Mucosa of rectum (tissue), 2 donors: Measurements from ENCODE around the gene SLAIN2.

ENCODE experiments used
- H3K27ac ChIP-seq, 2 donors: one replicate each; pipeline ENCODE4 v1.7.0; 2013; ENCODE audit warnings: inconsistent platforms in 2 of 2, low read depth in 2 of 2, low read length in 2 of 2
- H3K27me3 ChIP-seq, 2 donors: one replicate each; pipeline ENCODE4 v1.7.0; 2013; ENCODE audit warnings: low read length in 2 of 2; ENCODE audit not compliant: control insufficient read depth in 2 of 2, insufficient read depth in 2 of 2
- H3K36me3 ChIP-seq, 2 donors: one replicate each; pipeline ENCODE4 v1.7.0; 2013; ENCODE audit warnings: low read length in 2 of 2; ENCODE audit not compliant: control insufficient read depth in 2 of 2, insufficient read depth in 2 of 2
- H3K4me1 ChIP-seq, 2 donors: one replicate each; pipeline ENCODE4 v1.7.0; 2013; ENCODE audit warnings: low read length in 2 of 2, mild to moderate bottlenecking in 1 of 2; ENCODE audit not compliant: control insufficient read depth in 2 of 2, insufficient read depth in 2 of 2
- H3K4me3 ChIP-seq, 2 donors: one replicate each; pipeline ENCODE4 v1.7.0; 2013; ENCODE audit warnings: low read length in 2 of 2
- H3K9ac ChIP-seq, 2 donors: one replicate each; pipeline ENCODE4 v1.7.0; 2013; ENCODE audit warnings: low read length in 2 of 2, low read depth in 1 of 2, mild to moderate bottlenecking in 1 of 2
- H3K9me3 ChIP-seq, 2 donors: one replicate each; pipeline ENCODE4 v1.7.0; 2013; ENCODE audit warnings: low read length in 2 of 2; ENCODE audit not compliant: control insufficient read depth in 2 of 2
- donor health status: healthy.
- donor health status: Normal muscosa, but diverticular disease.

Gene SLAIN2

DNA sequence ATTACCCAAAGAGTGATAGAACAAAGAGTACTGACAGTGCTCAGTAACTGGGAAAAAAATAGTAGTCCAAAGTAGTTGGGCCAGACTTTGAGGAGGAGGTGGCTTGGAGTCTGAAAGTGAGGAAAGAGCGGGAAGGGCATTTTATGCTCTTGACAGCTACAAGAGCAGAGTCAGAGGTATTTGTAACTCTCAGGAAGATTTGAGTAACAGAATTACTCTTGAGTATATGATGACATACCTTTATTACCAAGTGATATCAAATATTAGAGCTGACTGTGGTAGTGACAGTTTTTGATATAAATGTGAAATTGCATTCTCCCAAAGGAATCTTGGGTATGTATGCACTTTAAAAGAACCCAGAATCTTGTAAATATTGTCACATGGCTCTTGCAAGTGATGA lies 2.2 kb downstream of the SLAIN2 start:
- peaks cover 23 to 25% of the 10 kb centered on the region in 2 donors for H3K4me1 ChIP-seq
- no peaks in the 10 kb centered on the region for H3K36me3 ChIP-seq
- H3K27ac ChIP-seq, result no peak overlapping the region
- peak overlapping the region in 1 of 2 donors; percentile 98 for H3K4me3 ChIP-seq
- H3K27me3 ChIP-seq, result no peaks in the 10 kb centered on the region
- no peaks in the 10 kb centered on the region for H3K9me3 ChIP-seq
- no peak overlapping the region for H3K9ac ChIP-seq

DNA sequence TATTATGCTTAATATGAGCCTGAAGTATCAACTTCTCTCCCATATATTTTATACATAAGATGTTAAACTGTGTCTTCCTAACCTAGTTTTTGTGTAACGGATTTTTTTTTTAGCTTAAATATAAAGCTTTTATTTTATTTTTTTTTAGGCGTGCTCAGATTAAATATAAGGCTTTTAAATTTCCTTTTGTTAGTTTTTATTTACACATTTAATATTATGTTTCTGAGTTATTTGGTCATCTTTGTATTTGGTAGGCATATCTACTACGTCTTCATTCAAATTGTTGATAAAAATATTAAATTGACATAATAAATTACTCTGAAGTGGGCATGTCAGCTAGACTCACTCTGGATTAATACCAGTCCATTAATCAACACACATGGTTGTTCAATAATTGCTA lies 4.2 kb downstream of the SLAIN2 start:
- no peak overlapping the region for H3K27ac ChIP-seq
- H3K4me1 ChIP-seq, result peaks cover 15 to 16% of the 10 kb centered on the region in 2 donors
- H3K9me3 ChIP-seq, result no peaks in the 10 kb centered on the region
- H3K27me3 ChIP-seq, result no peaks in the 10 kb centered on the region
- no peak overlapping the region for H3K9ac ChIP-seq
- no peak overlapping the region for H3K4me3 ChIP-seq
- no peaks in the 10 kb centered on the region for H3K36me3 ChIP-seq

DNA sequence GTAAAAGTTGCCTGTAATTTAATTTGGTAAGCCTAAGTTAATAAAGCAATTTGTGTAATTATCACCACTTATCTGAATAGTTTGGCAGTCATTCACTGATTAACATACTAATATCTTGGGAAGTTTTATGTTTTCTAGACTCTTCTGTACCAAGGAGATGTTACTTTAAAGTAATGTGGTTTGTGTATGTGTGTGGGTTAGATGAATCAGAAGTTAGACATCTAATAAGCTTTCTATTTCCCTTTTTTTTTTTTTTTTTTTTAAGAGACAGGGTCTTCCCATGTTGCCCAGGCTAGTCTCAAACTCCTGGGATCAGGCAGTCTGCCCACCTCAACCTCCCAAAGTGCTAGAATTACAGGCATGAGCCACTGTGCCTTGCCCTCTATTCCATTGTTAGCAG lies 5.3 kb downstream of the SLAIN2 start:
- no peaks in the 10 kb centered on the region for H3K36me3 ChIP-seq
- no peaks in the 10 kb centered on the region for H3K9me3 ChIP-seq
- H3K4me3 ChIP-seq, result no peak overlapping the region
- H3K9ac ChIP-seq, result no peak overlapping the region
- no peak overlapping the region for H3K27ac ChIP-seq
- peaks cover 15 to 16% of the 10 kb centered on the region in 2 donors for H3K4me1 ChIP-seq
- H3K27me3 ChIP-seq, result no peaks in the 10 kb centered on the region

DNA sequence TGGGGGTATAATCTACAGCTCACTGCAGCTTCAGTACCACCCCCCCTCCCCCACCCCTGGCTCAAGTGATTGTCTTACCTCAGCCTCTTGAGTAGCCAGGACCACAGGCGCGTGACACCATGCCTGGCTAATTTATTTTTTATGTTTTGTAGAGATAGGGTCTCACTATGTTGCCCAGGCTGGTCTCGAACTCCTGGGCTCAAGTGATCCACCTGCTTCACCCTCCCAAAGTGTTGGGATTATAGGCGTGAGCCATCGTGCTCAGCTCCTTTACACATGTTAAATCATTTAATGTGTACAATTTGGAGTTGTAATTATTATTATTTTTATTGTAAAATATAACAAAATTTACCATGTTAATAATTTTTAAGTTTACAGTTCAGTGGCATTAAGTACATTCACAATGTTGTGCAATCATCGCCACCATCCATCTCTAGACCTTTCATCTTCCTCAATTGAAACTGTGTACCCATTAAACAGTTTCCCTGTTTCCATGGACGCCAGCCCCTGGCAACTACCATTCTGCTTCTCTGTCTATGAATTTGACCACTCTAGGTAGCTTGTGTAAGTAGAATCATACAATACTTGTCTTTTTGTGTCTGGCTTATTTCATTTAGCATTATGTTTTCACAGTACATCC lies 6.1 kb downstream of the SLAIN2 start:
- Histone ChIP-seq H3K4me1 (peaks cover 13 to 15% of the 10 kb centered on the region in 2 donors), H3K27ac (no peak overlapping the region)

GRCh38 chr4:48350871-48351270 lies 9.5 kb downstream of the SLAIN2 start:
- H3K4me3 ChIP-seq, result no peak overlapping the region
- no peak overlapping the region for H3K27ac ChIP-seq
- H3K9ac ChIP-seq, result no peak overlapping the region
- H3K36me3 ChIP-seq, result no peaks in the 10 kb centered on the region
- no peaks in the 10 kb centered on the region for H3K27me3 ChIP-seq
- peaks cover 0 to 4% of the 10 kb centered on the region in 2 donors for H3K4me1 ChIP-seq
- no peaks in the 10 kb centered on the region for H3K9me3 ChIP-seq

More for the DNA sequence above, 6.1 kb downstream of the SLAIN2 start:
- H3K4me3 ChIP-seq, result no peak overlapping the region
- H3K36me3 ChIP-seq, result no peaks in the 10 kb centered on the region
- no peaks in the 10 kb centered on the region for H3K27me3 ChIP-seq
- no peaks in the 10 kb centered on the region for H3K9me3 ChIP-seq
- H3K9ac ChIP-seq, result no peak overlapping the region

DNA sequence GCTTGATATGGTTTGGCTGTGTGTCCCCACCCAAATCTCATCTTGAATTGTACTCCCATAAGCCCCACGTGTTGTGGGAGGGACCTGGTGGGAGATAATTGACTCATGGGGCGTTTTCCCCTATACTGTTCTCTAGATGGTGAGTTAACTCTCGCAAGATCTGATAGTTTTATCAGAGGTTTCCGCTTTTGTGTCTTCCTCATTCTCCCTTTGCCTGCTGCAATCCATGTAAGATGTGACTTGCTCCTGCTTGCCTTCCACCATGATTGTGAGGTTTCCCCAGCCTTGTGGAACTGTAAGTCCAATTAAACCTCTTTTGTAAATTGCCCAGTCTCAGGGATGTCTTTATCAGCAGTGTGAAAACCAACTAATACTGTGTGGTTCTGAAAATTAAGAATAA lies 11.5 kb downstream of the SLAIN2 start:
- Histone ChIP-seq H3K4me1 (peaks cover 0 to 4% of the 10 kb centered on the region in 2 donors), H3K36me3 (no peaks in the 10 kb centered on the region), H3K27me3 (no peaks in the 10 kb centered on the region), H3K9ac (no peak overlapping the region), H3K4me3 (no peak overlapping the region), H3K9me3 (no peaks in the 10 kb centered on the region), H3K27ac (no peak overlapping the region)

GRCh38 chr4:48356355-48356754 lies 15.0 kb downstream of the SLAIN2 start:
- H3K4me3 ChIP-seq, result no peak overlapping the region
- no peak overlapping the region for H3K27ac ChIP-seq
- no peaks in the 10 kb centered on the region for H3K36me3 ChIP-seq
- H3K27me3 ChIP-seq, result no peaks in the 10 kb centered on the region
- no peaks in the 10 kb centered on the region for H3K4me1 ChIP-seq
- no peak overlapping the region for H3K9ac ChIP-seq
- no peaks in the 10 kb centered on the region for H3K9me3 ChIP-seq

- Histone ChIP-seq H3K4me1 (no peaks in the 10 kb centered on the region), H3K9ac (no peak overlapping the region), H3K27ac (no peak overlapping the region), H3K36me3 (no peaks in the 10 kb centered on the region), H3K27me3 (no peaks in the 10 kb centered on the region), H3K9me3 (no peaks in the 10 kb centered on the region), H3K4me3 (no peak overlapping the region)
These were observed 19.1 kb downstream of the SLAIN2 start for GRCh38 chr4:48360285-48361011.

- no peak overlapping the region for H3K27ac ChIP-seq
- no peak overlapping the region for H3K9ac ChIP-seq
- no peak overlapping the region for H3K4me3 ChIP-seq
- H3K4me1 ChIP-seq, result no peaks in the 10 kb centered on the region
- H3K27me3 ChIP-seq, result no peaks in the 10 kb centered on the region
- no peaks in the 10 kb centered on the region for H3K9me3 ChIP-seq
- no peaks in the 10 kb centered on the region for H3K36me3 ChIP-seq
These were observed 19.7 kb downstream of the SLAIN2 start for GRCh38 chr4:48361012-48361400.

DNA sequence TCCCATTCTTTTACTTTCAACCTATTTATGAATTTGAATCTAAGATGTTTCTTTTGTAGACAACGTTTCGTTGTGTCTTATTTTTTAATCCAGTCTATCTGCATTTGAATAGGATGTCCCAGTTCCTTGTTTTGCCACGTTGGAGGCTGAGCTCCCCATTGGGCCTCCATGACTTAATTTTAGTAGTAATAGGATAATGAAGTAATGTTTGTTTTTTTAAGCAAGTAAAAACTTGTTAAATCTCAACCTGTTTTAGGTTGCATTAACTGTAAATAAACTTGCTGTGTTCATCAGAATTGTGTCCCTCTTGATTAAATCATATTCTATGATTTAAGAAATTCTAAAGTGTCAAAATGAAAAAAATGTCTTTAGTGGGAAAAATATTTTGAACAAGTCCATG lies 25.3 kb downstream of the SLAIN2 start:
- H3K9ac ChIP-seq, result no peak overlapping the region

More for the DNA sequence above, 25.3 kb downstream of the SLAIN2 start:
- peaks cover 0 to 5% of the 10 kb centered on the region in 2 donors for H3K4me1 ChIP-seq
- H3K36me3 ChIP-seq, result no peaks in the 10 kb centered on the region
- H3K4me3 ChIP-seq, result no peak overlapping the region
- no peaks in the 10 kb centered on the region for H3K27me3 ChIP-seq
- H3K27ac ChIP-seq, result no peak overlapping the region
- no peaks in the 10 kb centered on the region for H3K9me3 ChIP-seq
